GM21576 (cell line): ENCODE data around the gene CHADL.

Experiments used
- ATAC-seq: cut with Tn5 transposase; IDR thresholded peaks from one replicate; pipeline ENCODE4 v1.9.1; 2021; ENCODE audit warnings: mild to moderate bottlenecking, moderate library complexity; ENCODE audit not compliant: unreplicated experiment

The CHADL gene

DNA sequence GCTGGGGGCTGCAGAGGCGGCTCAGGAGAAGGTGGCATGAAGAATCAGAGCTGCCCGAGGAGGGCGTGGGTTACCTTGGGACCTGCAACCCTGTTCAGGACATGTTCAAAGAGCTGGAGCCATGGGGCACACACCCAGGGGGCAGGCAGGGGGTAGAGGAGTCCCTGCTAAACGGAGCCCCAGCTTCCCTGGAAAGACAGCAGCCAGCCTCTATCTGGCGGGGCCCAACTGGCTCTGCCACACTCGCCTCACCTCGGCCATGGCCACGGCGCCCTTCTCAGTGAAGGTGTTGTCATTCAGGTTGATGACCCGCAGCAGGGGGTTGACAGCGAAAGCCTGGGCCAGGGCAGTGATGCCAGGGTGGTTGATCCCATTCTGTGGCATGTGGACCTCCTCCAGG, 17.0 kb upstream of the CHADL start:
- ATAC-seq = no peak

GRCh38 chr22:41256254-41257253, 15.8 kb upstream of the CHADL start:
- no peak for ATAC-seq

GRCh38 chr22:41254230-41254629, 13.5 kb upstream of the CHADL start:
- ATAC-seq = no peak

DNA sequence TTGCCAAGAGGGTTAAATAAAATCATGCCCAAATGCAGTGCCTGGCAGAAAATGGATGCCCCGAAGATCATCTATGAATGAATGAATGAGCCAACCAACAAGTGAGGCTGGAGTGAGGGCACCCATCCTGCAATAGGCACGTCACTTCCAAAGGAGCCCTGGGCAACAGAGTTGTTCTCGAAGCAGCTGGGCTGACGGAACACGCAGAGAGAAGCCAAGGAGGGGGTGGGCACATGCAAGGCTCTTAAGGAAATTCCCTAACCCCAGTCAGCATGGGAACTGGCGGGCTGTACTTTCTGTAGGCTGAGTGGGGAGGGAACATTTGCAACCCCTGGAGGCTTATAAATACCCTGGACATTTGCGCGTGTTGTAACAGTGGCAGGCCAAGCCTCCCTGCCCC, 11.6 kb upstream of the CHADL start:
- ATAC-seq = no peak

- no peak for ATAC-seq
Measured at GRCh38 chr22:41250127-41250526, 9.4 kb upstream of the CHADL start.

GRCh38 chr22:41249442-41249841, 8.7 kb upstream of the CHADL start:
- ATAC-seq = no peak

- no peak for ATAC-seq
Measured at GRCh38 chr22:41248758-41249157, 8.0 kb upstream of the CHADL start.

- no peak for ATAC-seq
Measured at GRCh38 chr22:41248314-41248713, 7.6 kb upstream of the CHADL start.

- ATAC-seq = no peak
Measured at GRCh38 chr22:41247703-41248102, 7.0 kb upstream of the CHADL start.

- no peak for ATAC-seq
Measured at GRCh38 chr22:41245917-41246499, 5.3 kb upstream of the CHADL start.

- ATAC-seq = no peak
Measured at GRCh38 chr22:41243361-41243760, 2.6 kb upstream of the CHADL start.

GRCh38 chr22:41242396-41243117, 1.8 kb upstream of the CHADL start:
- no peak for ATAC-seq

DNA sequence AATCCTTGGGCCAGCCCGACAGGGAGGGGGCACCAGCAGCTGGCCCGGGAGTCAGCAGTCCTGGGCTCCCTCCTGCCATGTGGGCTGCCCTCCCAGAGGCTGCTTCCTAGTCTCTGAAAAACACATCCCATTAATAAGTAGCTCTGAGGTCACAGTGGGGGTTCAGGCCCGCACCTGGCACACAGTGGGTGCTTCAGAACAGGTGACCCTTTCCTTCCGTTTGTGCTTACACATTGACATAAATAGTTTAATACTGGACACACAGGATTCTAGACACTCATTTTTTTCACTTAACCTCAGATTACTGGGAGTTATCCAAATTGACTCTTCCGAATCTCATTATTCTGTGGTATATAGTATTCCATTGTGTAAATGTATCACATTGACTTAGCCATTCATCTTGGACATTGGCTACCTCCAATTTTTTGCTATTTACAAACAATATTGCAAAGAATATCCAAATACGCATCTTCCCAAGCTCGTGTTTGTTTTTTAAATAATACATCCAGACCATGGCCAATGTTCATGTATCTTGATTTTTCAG, 474 bp upstream of the CHADL start:
- ATAC-seq = no peak

GRCh38 chr22:41239443-41240128, 1.1 kb downstream of the CHADL start:
- ATAC-seq = no peak

GRCh38 chr22:41238570-41239442, 1.9 kb downstream of the CHADL start:
- no peak for ATAC-seq

GRCh38 chr22:41237707-41238569, 2.8 kb downstream of the CHADL start:
- peak; percentile 61 for ATAC-seq

DNA sequence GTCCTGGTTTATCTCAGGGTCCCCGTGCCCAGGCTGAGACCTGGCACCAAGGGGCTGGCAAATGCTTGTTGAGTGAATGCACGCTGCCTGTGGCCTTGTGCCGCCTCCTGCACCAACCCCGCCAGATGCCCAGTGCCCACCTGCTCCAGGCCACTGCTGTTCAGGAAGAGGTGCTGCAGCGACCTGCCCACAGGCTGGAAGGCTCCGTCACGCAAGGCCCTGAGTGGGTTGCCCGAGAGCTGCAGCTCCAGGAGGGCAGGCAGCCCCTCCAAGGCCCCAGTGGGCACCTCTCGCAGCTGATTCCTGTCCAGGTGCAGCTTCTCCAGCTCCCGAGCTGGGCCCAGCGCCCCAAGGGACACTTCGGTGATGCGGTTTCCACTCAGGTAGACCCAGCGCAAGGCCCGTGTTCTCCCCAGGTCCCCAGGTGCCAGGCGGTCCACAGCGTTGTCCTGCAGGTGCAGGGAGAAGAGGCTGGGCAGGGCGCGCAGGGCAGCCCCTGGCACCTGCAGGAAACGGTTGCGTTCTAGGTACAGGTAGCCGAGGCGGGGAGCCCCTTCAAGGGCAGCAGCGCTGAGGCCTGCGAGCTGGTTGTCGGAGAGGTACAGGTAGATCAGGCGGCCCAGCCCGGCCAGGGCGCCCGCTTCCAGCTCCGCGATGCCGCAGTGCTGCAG, 3.6 kb downstream of the CHADL start:
- no peak for ATAC-seq
